Raji (cell line): Measurements from ENCODE around the gene MCRIP2.

ENCODE experiments used
- POLR2A ChIP-seq: IDR thresholded peaks from 2 replicates; pipeline ENCODE4 v1.6.1; 2011; ENCODE audit warnings: low read depth, low read length, control low read depth; ENCODE audit not compliant: insufficient read depth

Gene MCRIP2

GRCh38 chr16:695355-696089 is 53.9 kb downstream of the MCRIP2 start:
- no peak for TF ChIP-seq POLR2A
